NB4 (cell line): ENCODE measurements around the gene C9orf78.

ENCODE experiments used
- DNase-seq: peaks from one replicate; pipeline ENCODE4 v3.0.0; 2010; ENCODE audit warnings: low read depth
- H3K4me3 ChIP-seq: one replicate; pipeline ENCODE4 v1.5.1; 2011; ENCODE audit warnings: mild to moderate bottlenecking, low read depth, low read length, moderate library complexity
- CTCF ChIP-seq: IDR thresholded peaks from one replicate; pipeline ENCODE4 v1.5.1; 2012; ENCODE audit warnings: low read depth, low read length
- MAX ChIP-seq: IDR thresholded peaks from 2 replicates; pipeline ENCODE4 v1.6.1; 2011; ENCODE audit warnings: low read depth, low read length
- MYC ChIP-seq: IDR thresholded peaks from 2 replicates; pipeline ENCODE4 v1.6.1; 2011; ENCODE audit warnings: low read depth, low read length
- POLR2A ChIP-seq: IDR thresholded peaks from 2 replicates; pipeline ENCODE4 v1.6.1; 2011; ENCODE audit warnings: mild to moderate bottlenecking; ENCODE audit not compliant: insufficient read length; ENCODE audit errors: extremely low read depth

C9orf78 gene

GRCh38 chr9:129849901-129850300, 14.8 kb upstream of the C9orf78 start:
- TF ChIP-seq MYC (no peak), CTCF (no peak), MAX (no peak), POLR2A (no peak)
- H3K4me3 ChIP-seq: no peak overlapping the region
- DNase-seq: no peak

GRCh38 chr9:129848712-129849441, 13.8 kb upstream of the C9orf78 start:
- H3K4me3 ChIP-seq: no peak overlapping the region
- TF ChIP-seq CTCF (no peak), POLR2A (no peak), MAX (no peak), MYC (no peak)
- DNase-seq: no peak

GRCh38 chr9:129845373-129845772, 10.3 kb upstream of the C9orf78 start:
- no peak for TF ChIP-seq MAX
- no peak for TF ChIP-seq POLR2A
- no peak for TF ChIP-seq CTCF
- TF ChIP-seq MYC: no peak
- no peak overlapping the region for H3K4me3 ChIP-seq
- DNase-seq: no peak

GRCh38 chr9:129841071-129841470, 6.0 kb upstream of the C9orf78 start:
- TF ChIP-seq CTCF (no peak), MYC (no peak), MAX (no peak), POLR2A (no peak)
- H3K4me3 ChIP-seq: no peak overlapping the region
- no peak for DNase-seq

- TF ChIP-seq POLR2A (no peak), CTCF (no peak), MYC (no peak)
- H3K4me3 ChIP-seq: no peak overlapping the region
- no peak for DNase-seq
Observed at GRCh38 chr9:129840034-129840433, 5.0 kb upstream of the C9orf78 start.
